H9 (cell line): Measurements from ENCODE around the gene BPIFB6. TPM values are rescaled to one million over a fixed set of nuclear protein-coding genes. Genes with fewer than 3 reads are reported as not detected.

ENCODE experiments used
- DNase-seq: peaks from one replicate; pipeline ENCODE4 v3.0.0-alpha.2; 2017
- H2AFZ ChIP-seq: one replicate; pipeline ENCODE4 v1.6.1; 2013; ENCODE audit warnings: mild to moderate bottlenecking, low read length, control low read depth, moderate library complexity
- H2AK5ac ChIP-seq: 2 replicates; pipeline ENCODE4 v1.6.1; 2013; ENCODE audit warnings: low read length, control low read depth, mixed read lengths; ENCODE audit not compliant: insufficient read length
- H2BK120ac ChIP-seq: one replicate; pipeline ENCODE4 v1.6.1; 2013; ENCODE audit warnings: low read depth, mild to moderate bottlenecking, low read length, control low read depth, inconsistent platforms; ENCODE audit not compliant: poor library complexity, severe bottlenecking
- H2BK12ac ChIP-seq: 2 replicates; pipeline ENCODE4 v1.6.1; 2013; ENCODE audit warnings: low read length, control low read depth, mixed read lengths, low read depth; ENCODE audit not compliant: insufficient read length
- H2BK15ac ChIP-seq: 2 replicates; pipeline ENCODE4 v1.6.1; 2013; ENCODE audit warnings: low read depth, low read length, control low read depth
- H2BK20ac ChIP-seq: one replicate; pipeline ENCODE4 v1.6.1; 2013; ENCODE audit warnings: low read depth, mild to moderate bottlenecking, low read length, control low read depth, inconsistent platforms; ENCODE audit not compliant: poor library complexity, severe bottlenecking
- H2BK5ac ChIP-seq: 2 replicates; pipeline ENCODE4 v1.6.1; 2013; ENCODE audit warnings: low read length, control low read depth, mixed read lengths; ENCODE audit not compliant: insufficient read length
- H3K14ac ChIP-seq: 2 replicates; pipeline ENCODE4 v1.6.1; 2013; ENCODE audit warnings: low read length, control low read depth; ENCODE audit not compliant: insufficient read depth
- H3K18ac ChIP-seq: 2 replicates; pipeline ENCODE4 v1.6.1; 2013; ENCODE audit warnings: low read depth, mild to moderate bottlenecking, mixed read lengths, low read length, control low read depth; ENCODE audit not compliant: insufficient read length
- H3K23ac ChIP-seq: 2 replicates; pipeline ENCODE4 v1.6.1; 2013; ENCODE audit warnings: low read length, control low read depth, mixed read lengths, low read depth; ENCODE audit not compliant: insufficient read length
- H3K23me2 ChIP-seq: 2 replicates; pipeline ENCODE4 v1.6.1; 2013; ENCODE audit warnings: low read depth, mild to moderate bottlenecking, mixed read lengths, low read length, control low read depth; ENCODE audit not compliant: insufficient read length, poor library complexity, severe bottlenecking
- H3K27ac ChIP-seq: 2 replicates; pipeline ENCODE4 v1.5.1; 2013; ENCODE audit warnings: low read length, control low read depth, mixed read lengths, low read depth; ENCODE audit not compliant: insufficient read length
- H3K27me3 ChIP-seq: 2 replicates; pipeline ENCODE4 v1.6.1; 2013; ENCODE audit warnings: low read length, control low read depth, inconsistent platforms; ENCODE audit not compliant: insufficient read depth
- H3K4ac ChIP-seq: 2 replicates; pipeline ENCODE4 v1.6.1; 2013; ENCODE audit warnings: low read depth, mild to moderate bottlenecking, control low read depth, inconsistent platforms, low read length, moderate library complexity
- H3K4me1 ChIP-seq: 2 replicates; pipeline ENCODE4 v1.6.1; 2013; ENCODE audit warnings: low read length, control low read depth, inconsistent platforms; ENCODE audit not compliant: insufficient read depth
- H3K4me2 ChIP-seq: 2 replicates; pipeline ENCODE4 v1.6.1; 2013; ENCODE audit warnings: low read length, control low read depth, mixed read lengths; ENCODE audit not compliant: insufficient read length, insufficient read depth
- H3K56ac ChIP-seq: 2 replicates; pipeline ENCODE4 v1.6.1; 2013; ENCODE audit warnings: low read depth, mild to moderate bottlenecking, mixed read lengths, low read length, control low read depth; ENCODE audit not compliant: insufficient read length
- H3K79me1 ChIP-seq: 2 replicates; pipeline ENCODE4 v1.6.1; 2013; ENCODE audit warnings: low read depth, mild to moderate bottlenecking, moderate library complexity, low read length, control low read depth, inconsistent platforms; ENCODE audit not compliant: insufficient read depth, poor library complexity, severe bottlenecking
- H3K79me2 ChIP-seq: 2 replicates; pipeline ENCODE4 v1.6.1; 2013; ENCODE audit warnings: low read length, control low read depth, inconsistent platforms; ENCODE audit not compliant: insufficient read depth
- H3K9ac ChIP-seq: 2 replicates; pipeline ENCODE4 v1.6.1; 2013; ENCODE audit warnings: low read length, control low read depth, mixed read lengths; ENCODE audit not compliant: insufficient read length; ENCODE audit errors: extremely low read depth
- H3K9me3 ChIP-seq: one replicate; pipeline ENCODE4 v1.6.1; 2013; ENCODE audit warnings: low read depth, low read length, inconsistent platforms; ENCODE audit not compliant: control insufficient read depth
- H3T11ph ChIP-seq: one replicate; pipeline ENCODE4 v1.6.1; 2013; ENCODE audit warnings: mild to moderate bottlenecking, low read length, control low read depth, inconsistent platforms
- H4K20me1 ChIP-seq: one replicate; pipeline ENCODE4 v1.6.1; 2013; ENCODE audit not compliant: control insufficient read depth, insufficient read length, insufficient read depth
- H4K5ac ChIP-seq: 2 replicates; pipeline ENCODE4 v1.6.1; 2013; ENCODE audit warnings: low read depth, mild to moderate bottlenecking, mixed read lengths, low read length, control low read depth; ENCODE audit not compliant: insufficient read length
- H4K8ac ChIP-seq: replicated peaks from 2 replicates; pipeline ENCODE4 v1.6.1; 2013; ENCODE audit warnings: low read length, control low read depth, mixed read lengths, low read depth; ENCODE audit not compliant: insufficient read length
- H4K91ac ChIP-seq: 2 replicates; pipeline ENCODE4 v1.6.1; 2013; ENCODE audit warnings: low read depth, mild to moderate bottlenecking, moderate library complexity, mixed read lengths, low read length, control low read depth; ENCODE audit not compliant: insufficient read length
- H3K27ac Mint-ChIP-seq, 3 experiments: 2 replicates in 2 of 3; 3 replicates in 1 of 3; pipeline ENCODE4 v1.8.0; 2020 to 2021; ENCODE audit warnings: mixed read lengths in 3 of 3, mild to moderate bottlenecking in 1 of 3, moderate library complexity in 1 of 3
- H3K27me3 Mint-ChIP-seq: 2 replicates; pipeline ENCODE4 v1.8.0; 2021; ENCODE audit warnings: low read depth, mild to moderate bottlenecking, moderate library complexity, mixed read lengths
- H3K36me3 Mint-ChIP-seq, 3 experiments: 2 replicates in 2 of 3; 3 replicates in 1 of 3; pipeline ENCODE4 v1.8.0; 2020 to 2021; ENCODE audit warnings: low read depth in 3 of 3, mixed read lengths in 3 of 3; ENCODE audit not compliant: insufficient read depth in 1 of 3
- H3K4me1 Mint-ChIP-seq, 2 experiments: 2 replicates each; pipeline ENCODE4 v1.8.0; 2020; ENCODE audit warnings: mixed read lengths in 2 of 2
- H3K4me3 Mint-ChIP-seq, 2 experiments: 2 replicates in 1 of 2; 3 replicates in 1 of 2; pipeline ENCODE4 v1.8.0; 2020 to 2021; ENCODE audit warnings: mild to moderate bottlenecking in 2 of 2, mixed read lengths in 2 of 2, moderate library complexity in 1 of 2
- H3K9me3 Mint-ChIP-seq, 2 experiments: 2 replicates in 1 of 2; 3 replicates in 1 of 2; pipeline ENCODE4 v1.8.0; 2020; ENCODE audit warnings: mild to moderate bottlenecking in 2 of 2, mixed read lengths in 2 of 2, moderate library complexity in 1 of 2
- CTCF ChIP-seq: fragments of 200-600 bp; sonication (generic); conservative IDR thresholded peaks from 3 replicates; pipeline ENCODE4 v1.8.0; 2021; ENCODE audit warnings: antibody characterized with exemption, mild to moderate bottlenecking
- WGBS: extraction: QIAGEN DNeasy Blood & Tissue Kit; methylation state at CpG from one replicate; pipeline ENCODE4 v1.1.7; 2013; ENCODE audit warnings: missing lambda C conversion rate, low lambda C conversion rate, mixed read lengths; ENCODE audit not compliant: insufficient read length; ENCODE audit errors: extremely low coverage; 5-methylcytosine and 5-hydroxymethylcytosine counted together
- total RNA-seq: library from RNA; stranded (reverse); gene quantifications from 2 replicates; pipeline ENCODE4 v1.2.1, GENCODE V29; 2021

The BPIFB6 gene
- total RNA-seq, 1 experiment from 2014 or later: not detected

- no peak overlapping the region for H2AFZ ChIP-seq
- H3K4ac ChIP-seq: no peak overlapping the region
- no CpG with 5 or more reads among the region's 6 CpGs for WGBS
- Mint-ChIP-seq H3K9me3 (peaks cover 2 to 4% of the 10 kb centered on the region in 2 experiments; a peak in 2 of 5 replicates), H3K27ac (no peak overlapping the region), H3K4me3 (no peak overlapping the region), H3K4me1 (peaks cover 0 to 2% of the 10 kb centered on the region in 2 experiments; a peak in 1 of 4 replicates), H3K27me3 (peaks cover 17% of the 10 kb centered on the region), H3K36me3 (no peaks in the 10 kb centered on the region)
- H3K23me2 ChIP-seq: no peaks in the 10 kb centered on the region
- H2BK15ac ChIP-seq: no peak overlapping the region
- H4K5ac ChIP-seq: no peak overlapping the region
- no peak overlapping the region for H3K23ac ChIP-seq
- no peak overlapping the region for H3K56ac ChIP-seq
- H3T11ph ChIP-seq: no peak overlapping the region
- H4K8ac ChIP-seq: no peak overlapping the region
- H4K20me1 ChIP-seq: no peaks in the 10 kb centered on the region
- H3K4me1 ChIP-seq: no peaks in the 10 kb centered on the region
- no peak overlapping the region for H3K14ac ChIP-seq
- H3K4me2 ChIP-seq: no peak overlapping the region
- no peaks in the 10 kb centered on the region for H3K9me3 ChIP-seq
- H3K9ac ChIP-seq: no peak overlapping the region
- no peak overlapping the region for H3K18ac ChIP-seq
- no peaks in the 10 kb centered on the region for H3K27me3 ChIP-seq
- no peak overlapping the region for H2AK5ac ChIP-seq
- H3K79me2 ChIP-seq: no peaks in the 10 kb centered on the region
- no peak for TF ChIP-seq CTCF
- DNase-seq: no peak
- no peak overlapping the region for H4K91ac ChIP-seq
- no peak overlapping the region for H3K27ac ChIP-seq
- no peak overlapping the region for H2BK20ac ChIP-seq
- no peak overlapping the region for H2BK12ac ChIP-seq
- no peaks in the 10 kb centered on the region for H3K79me1 ChIP-seq
- H2BK120ac ChIP-seq: no peak overlapping the region
- no peak overlapping the region for H2BK5ac ChIP-seq
Observed at GRCh38 chr20:33030569-33030968, 879 bp upstream of the BPIFB6 start.
